CD4-positive, alpha-beta T cell (primary cell): ENCODE measurements around the gene KCNE2. TPM values are rescaled to one million over a fixed set of nuclear protein-coding genes. Genes with fewer than 3 reads are reported as not detected.

ENCODE experiments used
- ATAC-seq: fragments of 200-7000 bp; cut with Tn5 transposase; one replicate; pipeline ENCODE4 v1.10.0; 2022; ENCODE audit warnings: mild to moderate bottlenecking; ENCODE audit not compliant: poor library complexity
- CTCF ChIA-PET: fragments of 350-600 bp; sonication (Branson Sonifier 250); formaldehyde crosslinking; loops from one replicate; lab custom pipeline; 2021; ENCODE audit warnings: antibody characterized with exemption, inconsistent platforms; lab: Charles Lee
- POLR2A ChIA-PET: fragments of 350-600 bp; sonication (Branson Sonifier 250); formaldehyde crosslinking; loops from one replicate; lab custom pipeline; 2021; ENCODE audit warnings: antibody characterized with exemption, inconsistent platforms; lab: Charles Lee
- DNase-seq, 14 experiments: peaks; one replicate each; pipeline ENCODE4 v3.0.0-alpha.2; 2013 to 2020; ENCODE audit warnings: mixed read lengths in 2 of 14
- H3K27ac ChIP-seq, 2 donors: one replicate each; pipeline versions ENCODE4 v1.5.1 to v1.7.0; 2013; ENCODE audit warnings: low read length in 2 of 2, low read depth in 1 of 2, mild to moderate bottlenecking in 1 of 2
- H3K27me3 ChIP-seq, 2 experiments: 1 replicate in 1 of 2; 2 replicates in 1 of 2; pipeline versions ENCODE4 v1.6.1 to v1.7.0; 2013; ENCODE audit warnings: low read length in 2 of 2, control low read depth in 1 of 2, mild to moderate bottlenecking in 1 of 2, moderate library complexity in 1 of 2; ENCODE audit not compliant: insufficient read depth in 2 of 2, control insufficient read depth in 1 of 2
- H3K36me3 ChIP-seq: one replicate; pipeline ENCODE4 v1.6.1; 2013; ENCODE audit warnings: low read length, control low read depth; ENCODE audit not compliant: insufficient read depth
- H3K4me1 ChIP-seq: one replicate; pipeline ENCODE4 v1.6.1; 2013; ENCODE audit warnings: low read length, control low read depth; ENCODE audit not compliant: insufficient read depth
- H3K4me3 ChIP-seq: one replicate; pipeline ENCODE4 v1.5.1; 2013; ENCODE audit warnings: mild to moderate bottlenecking, low read length, moderate library complexity
- H3K9me3 ChIP-seq, 2 experiments: 1 replicate in 1 of 2; 2 replicates in 1 of 2; pipeline versions ENCODE4 v1.6.1 to v1.7.0; 2013; ENCODE audit warnings: low read length in 2 of 2, mild to moderate bottlenecking in 2 of 2, control low read depth in 1 of 2, moderate library complexity in 1 of 2; ENCODE audit not compliant: control insufficient read depth in 1 of 2, insufficient read depth in 1 of 2
- H3K27ac Mint-ChIP-seq: one replicate; pipeline ENCODE4 v1.8.0; 2020; ENCODE audit warnings: mixed read lengths
- H3K27me3 Mint-ChIP-seq: one replicate; pipeline ENCODE4 v1.8.0; 2021; ENCODE audit warnings: mixed read lengths
- H3K36me3 Mint-ChIP-seq: one replicate; pipeline ENCODE4 v1.8.0; 2021; ENCODE audit warnings: low read depth, mixed read lengths
- H3K4me1 Mint-ChIP-seq: one replicate; pipeline ENCODE4 v1.8.0; 2021; ENCODE audit warnings: low read depth, mixed read lengths
- H3K4me3 Mint-ChIP-seq: one replicate; pipeline ENCODE4 v1.8.0; 2020; ENCODE audit warnings: mild to moderate bottlenecking, mixed read lengths
- H3K9me3 Mint-ChIP-seq: one replicate; pipeline ENCODE4 v1.8.0; 2020; ENCODE audit warnings: mixed read lengths
- intact Hi-C, 2 experiments: fragments of 100-400 bp; cut with DNase I in 1 of 2; cut with micrococcal nuclease in 1 of 2; formaldehyde crosslinking; loops; one replicate each; pipeline versions ENCODE4 v1.15.1 to v1.9.0; 2023 to 2025; cut with DNase I, micrococcal nuclease
- total RNA-seq, 174 experiments: library from RNA in 2 of 174; stranded (reverse) in 2 of 174; gene quantifications; one replicate each; pipeline ENCODE4 v1.2.3 and lab custom pipeline; 2021 to 2026
- TF ChIP-seq, protein P1 (sequence below): fragments of 200-600 bp; IDR thresholded peaks from one replicate; pipeline ENCODE4 v1.8.0; 2022; ENCODE audit warnings: antibody characterized with exemption, mild to moderate bottlenecking

Gene KCNE2
- total RNA-seq, 2 experiments from 2014 or later = not detected

DNA sequence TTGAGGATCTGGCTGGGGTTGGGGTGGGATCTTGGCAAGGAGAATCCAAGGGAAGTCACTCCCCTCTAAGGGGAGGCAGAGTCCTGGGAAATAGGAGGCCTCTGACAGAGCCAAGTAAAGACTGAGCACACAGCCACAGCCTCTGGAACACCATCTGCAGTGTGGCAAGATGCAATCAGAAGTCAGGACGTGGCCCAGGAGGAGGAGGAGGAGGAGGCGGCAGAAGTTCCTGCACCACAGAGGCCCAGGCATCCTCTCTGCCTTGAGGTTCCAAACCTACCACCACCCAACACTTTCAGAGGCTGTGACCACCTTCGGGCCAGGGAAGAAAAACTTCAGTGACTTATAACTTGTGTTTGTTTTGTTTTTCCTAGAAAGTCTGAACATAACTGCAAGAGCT lies 23.7 kb upstream of the KCNE2 start:
- no peaks in the 10 kb centered on the region for H3K9me3 Mint-ChIP-seq
- H3K4me3 ChIP-seq = no peak overlapping the region
- no peaks in the 10 kb centered on the region for H3K27me3 ChIP-seq
- no peak overlapping the region for H3K4me3 Mint-ChIP-seq
- no peaks in the 10 kb centered on the region for H3K9me3 ChIP-seq
- TF ChIP-seq, protein P1, sequence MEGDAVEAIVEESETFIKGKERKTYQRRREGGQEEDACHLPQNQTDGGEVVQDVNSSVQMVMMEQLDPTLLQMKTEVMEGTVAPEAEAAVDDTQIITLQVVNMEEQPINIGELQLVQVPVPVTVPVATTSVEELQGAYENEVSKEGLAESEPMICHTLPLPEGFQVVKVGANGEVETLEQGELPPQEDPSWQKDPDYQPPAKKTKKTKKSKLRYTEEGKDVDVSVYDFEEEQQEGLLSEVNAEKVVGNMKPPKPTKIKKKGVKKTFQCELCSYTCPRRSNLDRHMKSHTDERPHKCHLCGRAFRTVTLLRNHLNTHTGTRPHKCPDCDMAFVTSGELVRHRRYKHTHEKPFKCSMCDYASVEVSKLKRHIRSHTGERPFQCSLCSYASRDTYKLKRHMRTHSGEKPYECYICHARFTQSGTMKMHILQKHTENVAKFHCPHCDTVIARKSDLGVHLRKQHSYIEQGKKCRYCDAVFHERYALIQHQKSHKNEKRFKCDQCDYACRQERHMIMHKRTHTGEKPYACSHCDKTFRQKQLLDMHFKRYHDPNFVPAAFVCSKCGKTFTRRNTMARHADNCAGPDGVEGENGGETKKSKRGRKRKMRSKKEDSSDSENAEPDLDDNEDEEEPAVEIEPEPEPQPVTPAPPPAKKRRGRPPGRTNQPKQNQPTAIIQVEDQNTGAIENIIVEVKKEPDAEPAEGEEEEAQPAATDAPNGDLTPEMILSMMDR = no peak
- no peak overlapping the region for H3K27ac Mint-ChIP-seq
- no peaks in the 10 kb centered on the region for H3K36me3 Mint-ChIP-seq
- no peaks in the 10 kb centered on the region for H3K4me1 ChIP-seq
- DNase-seq (no peak), ATAC-seq (no peak)
- CTCF ChIA-PET = no interaction called here
- H3K4me1 Mint-ChIP-seq = no peaks in the 10 kb centered on the region
- intact Hi-C loops = no loop called here
- POLR2A ChIA-PET = no interaction called here
- no peaks in the 10 kb centered on the region for H3K36me3 ChIP-seq
- H3K27me3 Mint-ChIP-seq = no peaks in the 10 kb centered on the region
- no peak overlapping the region for H3K27ac ChIP-seq

DNA sequence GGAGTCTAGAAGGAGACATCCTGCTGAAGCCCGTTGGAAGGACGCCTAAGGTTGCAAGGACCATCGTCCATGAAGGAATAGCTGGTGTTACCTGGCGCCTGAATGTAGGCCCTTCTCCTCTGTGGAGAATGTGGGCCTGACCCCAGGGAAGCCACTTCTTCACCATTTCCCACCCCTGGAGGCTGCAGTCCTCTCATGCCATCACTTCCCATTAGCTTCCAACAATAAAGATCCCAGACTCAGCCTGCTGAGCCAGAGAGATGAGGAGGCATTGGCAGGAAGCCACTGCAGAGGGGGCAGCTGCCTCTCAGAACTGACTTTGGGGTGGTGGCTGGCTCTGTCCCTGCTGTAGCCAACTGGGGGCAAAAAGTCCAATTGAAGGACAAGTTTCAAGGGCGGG lies 21.3 kb upstream of the KCNE2 start:
- H3K4me3 ChIP-seq = no peak overlapping the region
- DNase-seq = no peak
- ChIA-PET POLR2A (no interaction called here), CTCF (no interaction called here)
- H3K9me3 Mint-ChIP-seq = no peaks in the 10 kb centered on the region
- H3K27ac ChIP-seq = no peak overlapping the region
- H3K4me1 Mint-ChIP-seq = no peaks in the 10 kb centered on the region
- H3K36me3 ChIP-seq = no peaks in the 10 kb centered on the region
- intact Hi-C loops = no loop called here
- TF ChIP-seq, protein P1 = no peak
- ATAC-seq = no peak
- H3K27ac Mint-ChIP-seq = no peak overlapping the region
- no peaks in the 10 kb centered on the region for H3K9me3 ChIP-seq
- H3K27me3 ChIP-seq = no peaks in the 10 kb centered on the region
- H3K36me3 Mint-ChIP-seq = no peaks in the 10 kb centered on the region
- no peak overlapping the region for H3K4me3 Mint-ChIP-seq
- no peaks in the 10 kb centered on the region for H3K4me1 ChIP-seq
- H3K27me3 Mint-ChIP-seq = no peaks in the 10 kb centered on the region

DNA sequence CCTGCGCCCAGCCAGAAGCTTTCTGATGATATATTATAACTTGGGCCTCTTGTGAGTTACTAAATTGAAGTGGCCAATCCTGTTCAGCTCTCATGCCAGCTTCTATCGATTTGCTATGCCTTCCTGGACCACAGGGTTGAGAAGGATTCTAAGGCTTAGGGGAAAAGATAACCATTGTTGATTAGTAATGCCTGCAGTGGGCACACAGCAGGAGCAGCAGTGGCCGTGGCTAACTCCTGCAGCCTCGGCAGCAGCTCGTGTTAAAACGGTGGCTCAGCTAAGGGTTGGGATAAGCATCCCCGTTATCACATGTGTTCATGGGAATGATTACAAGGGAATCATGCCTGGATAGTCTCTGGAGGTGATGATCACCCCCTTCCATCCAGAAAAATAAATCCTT lies 20.5 kb upstream of the KCNE2 start:
- no peaks in the 10 kb centered on the region for H3K27me3 Mint-ChIP-seq
- no peak overlapping the region for H3K4me3 Mint-ChIP-seq
- H3K27ac Mint-ChIP-seq = no peak overlapping the region
- ChIA-PET CTCF (interaction anchor here (1.0 kb wide), 1 partner anchor 24 kb away, joined by 3 read pairs; no protein-coding TSS in a partner anchor), POLR2A (no interaction called here)
- TF ChIP-seq, protein P1 = no peak
- DNase-seq (no peak), ATAC-seq (no peak)
- no peaks in the 10 kb centered on the region for H3K9me3 Mint-ChIP-seq
- H3K4me3 ChIP-seq = no peak overlapping the region
- H3K4me1 Mint-ChIP-seq = peaks cover 4% of the 10 kb centered on the region
- H3K36me3 Mint-ChIP-seq = no peaks in the 10 kb centered on the region
- intact Hi-C loops = no loop called here
- peaks cover 0 to 4% of the 10 kb centered on the region in 2 experiments for H3K9me3 ChIP-seq
- no peaks in the 10 kb centered on the region for H3K36me3 ChIP-seq
- no peaks in the 10 kb centered on the region for H3K27me3 ChIP-seq
- peaks cover 4% of the 10 kb centered on the region for H3K4me1 ChIP-seq
- H3K27ac ChIP-seq = no peak overlapping the region
